NCI-H187 treated with DMSO at 0.1 percent for 48 hours (cell line): ENCODE data around the gene CHST14.
"Not testable (repeated sequence)": the region's sequence is repeated elsewhere in the genome, so short reads cannot be mapped to it uniquely, and the experiment has no call there.

Source experiments
- DNase-seq: peaks from one replicate; lab custom pipeline; 2025; lab: John Stamatoyannopoulos, UW

CHST14 gene

DNA sequence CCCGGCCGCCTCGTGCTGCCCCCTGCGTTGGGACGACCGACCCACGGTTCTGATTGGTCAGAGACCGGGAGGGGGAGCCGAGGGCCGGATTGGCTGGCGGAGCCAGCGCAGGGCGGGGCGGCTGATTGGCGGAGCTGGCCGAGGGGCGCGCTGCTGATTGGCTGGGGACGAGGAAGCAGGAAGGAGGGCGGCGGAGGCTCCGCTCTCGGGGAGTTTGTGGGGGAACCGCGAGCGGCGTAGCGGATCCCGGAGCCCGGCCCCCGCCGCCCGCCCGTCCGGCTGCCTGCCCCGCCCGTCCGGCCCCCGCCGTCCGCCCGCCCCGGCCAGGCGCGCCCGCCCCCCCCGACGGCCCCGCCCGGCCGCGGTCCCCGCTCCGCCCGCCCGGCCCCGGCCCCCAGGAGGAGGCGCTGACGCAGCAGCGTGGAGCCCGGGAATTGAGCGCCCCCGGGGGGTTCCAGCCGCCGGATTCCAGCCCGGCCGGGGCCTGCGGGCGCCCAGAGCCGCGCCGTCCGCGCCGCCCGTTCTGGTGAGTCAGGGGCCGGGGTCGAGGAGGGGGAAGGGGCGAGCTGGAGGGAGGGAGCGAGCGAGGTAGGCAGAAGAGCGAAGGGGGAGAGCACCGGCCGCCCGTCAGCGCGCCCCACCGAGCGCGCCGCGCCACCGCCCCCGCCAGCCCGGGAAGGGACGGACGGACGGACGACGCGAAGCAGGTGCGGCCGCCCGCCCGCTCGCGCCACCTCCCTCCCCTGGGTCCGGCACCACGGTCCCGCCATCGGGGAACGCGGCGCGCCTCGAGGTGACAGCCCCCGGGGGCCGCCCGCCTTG is 29.8 kb upstream of the CHST14 start, which contains the start of gene BAHD1:
BAHD1 (plus strand) TSS at position 211 of the 822 bp plus-strand sequence. CDS start 17,512 bp downstream, outside the sequence.
- peak; percentile 26 for DNase-seq

GRCh38 chr15:40441565-40442531 is 28.9 kb upstream of the CHST14 start:
- DNase-seq, result no peak

GRCh38 chr15:40443255-40443654 is 27.5 kb upstream of the CHST14 start:
- no peak for DNase-seq

GRCh38 chr15:40443846-40444245 is 26.9 kb upstream of the CHST14 start:
- DNase-seq, result no peak

DNA sequence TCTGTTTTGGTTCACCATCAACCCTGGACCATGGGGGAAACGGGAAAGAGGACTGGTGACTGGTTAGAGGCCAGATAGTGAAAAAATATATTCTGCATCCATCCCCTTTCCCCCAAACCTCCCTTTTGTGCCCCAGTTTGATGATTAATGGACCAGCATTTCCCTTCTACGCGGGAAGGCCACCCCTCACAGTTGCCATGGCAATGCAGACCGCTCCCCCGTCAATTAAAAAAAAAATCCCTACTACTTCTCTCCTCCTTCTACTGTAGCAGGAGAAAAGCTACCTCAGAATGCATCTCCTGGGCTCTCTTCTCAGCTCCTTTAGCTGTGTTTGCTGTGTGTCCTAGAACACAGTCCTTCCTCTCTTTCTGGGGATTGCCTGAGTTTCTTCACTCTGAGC is 26.0 kb upstream of the CHST14 start:
- DNase-seq, result no peak

DNA sequence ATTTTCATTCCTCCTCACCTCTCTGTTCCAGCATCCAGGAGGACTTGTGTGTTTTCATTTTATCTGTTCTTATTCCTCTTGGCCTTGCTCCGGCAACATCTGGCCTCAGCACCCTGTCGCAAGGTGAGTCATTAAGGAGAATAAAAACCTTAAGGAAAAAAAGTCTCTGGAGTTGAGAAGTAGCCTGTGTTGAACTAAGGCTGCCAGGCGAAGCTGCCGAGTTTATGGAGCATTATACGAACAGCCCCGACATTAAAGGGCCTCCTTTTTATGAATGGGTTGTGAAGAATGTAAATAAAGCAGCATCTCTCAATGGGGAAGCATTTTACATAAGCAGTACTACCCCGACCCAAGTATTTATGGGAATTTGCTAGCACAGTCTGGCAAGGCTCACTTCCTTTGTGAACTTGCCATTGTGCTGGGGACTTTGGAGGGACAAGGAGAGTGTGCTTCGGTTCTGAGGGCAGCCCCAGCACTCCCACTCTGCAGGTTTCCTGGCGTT is 25.3 kb upstream of the CHST14 start:
- DNase-seq, result no peak

DNA sequence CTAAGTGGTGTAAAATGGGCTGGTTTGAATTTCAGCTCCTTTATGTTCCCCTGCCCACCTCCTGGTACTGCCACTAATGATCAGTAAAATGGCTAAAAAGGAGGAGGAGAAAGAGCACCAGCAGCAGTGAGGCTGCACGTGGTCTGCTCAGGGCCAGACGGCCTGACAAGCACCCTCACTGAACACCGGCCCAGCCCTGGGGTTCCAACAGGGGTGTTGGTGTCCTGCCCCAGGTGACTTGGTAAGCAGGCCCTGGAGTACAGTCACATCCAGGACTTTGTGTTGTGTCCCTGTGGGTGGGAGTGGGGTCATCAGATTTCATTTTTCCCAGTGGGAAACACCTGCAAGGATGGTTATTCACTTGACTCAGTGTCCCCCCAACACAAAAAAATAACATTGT is 24.6 kb upstream of the CHST14 start:
- DNase-seq, result no peak

GRCh38 chr15:40448354-40448753 is 22.4 kb upstream of the CHST14 start:
- DNase-seq, result no peak

GRCh38 chr15:40449275-40449674 is 21.5 kb upstream of the CHST14 start:
- DNase-seq, result no peak

GRCh38 chr15:40450047-40450446 is 20.7 kb upstream of the CHST14 start:
- DNase-seq, result no peak

DNA sequence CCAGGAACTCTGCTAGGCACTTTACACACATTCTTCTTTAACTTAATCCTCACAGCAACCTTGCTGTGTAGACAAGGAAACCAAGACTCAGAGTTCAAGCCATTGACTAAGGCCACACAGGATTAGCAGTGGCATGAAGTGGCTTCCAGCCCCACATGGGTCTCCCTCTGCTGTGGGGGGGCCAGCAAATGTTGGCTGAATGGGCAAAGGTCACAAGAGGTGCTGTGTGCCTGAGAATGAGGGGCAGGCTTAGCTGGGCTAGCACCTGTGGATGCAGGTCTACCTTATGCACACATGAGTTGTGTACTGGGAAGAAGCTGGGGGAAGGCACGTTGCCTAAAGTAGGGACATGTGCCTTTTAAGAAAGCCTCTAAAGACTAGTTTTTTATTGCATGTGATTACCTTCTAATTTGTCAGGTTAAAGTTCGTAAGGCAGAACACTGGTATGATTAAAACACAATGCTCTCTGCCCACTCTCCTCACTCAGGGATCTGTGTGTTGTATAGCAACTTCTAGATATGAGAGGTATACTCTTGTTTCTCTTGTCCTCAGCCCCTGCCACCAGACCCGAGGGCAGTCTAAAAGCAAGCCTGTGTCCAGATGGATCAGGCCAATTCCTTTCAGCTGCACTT is 19.1 kb upstream of the CHST14 start:
- DNase-seq, result no peak

DNA sequence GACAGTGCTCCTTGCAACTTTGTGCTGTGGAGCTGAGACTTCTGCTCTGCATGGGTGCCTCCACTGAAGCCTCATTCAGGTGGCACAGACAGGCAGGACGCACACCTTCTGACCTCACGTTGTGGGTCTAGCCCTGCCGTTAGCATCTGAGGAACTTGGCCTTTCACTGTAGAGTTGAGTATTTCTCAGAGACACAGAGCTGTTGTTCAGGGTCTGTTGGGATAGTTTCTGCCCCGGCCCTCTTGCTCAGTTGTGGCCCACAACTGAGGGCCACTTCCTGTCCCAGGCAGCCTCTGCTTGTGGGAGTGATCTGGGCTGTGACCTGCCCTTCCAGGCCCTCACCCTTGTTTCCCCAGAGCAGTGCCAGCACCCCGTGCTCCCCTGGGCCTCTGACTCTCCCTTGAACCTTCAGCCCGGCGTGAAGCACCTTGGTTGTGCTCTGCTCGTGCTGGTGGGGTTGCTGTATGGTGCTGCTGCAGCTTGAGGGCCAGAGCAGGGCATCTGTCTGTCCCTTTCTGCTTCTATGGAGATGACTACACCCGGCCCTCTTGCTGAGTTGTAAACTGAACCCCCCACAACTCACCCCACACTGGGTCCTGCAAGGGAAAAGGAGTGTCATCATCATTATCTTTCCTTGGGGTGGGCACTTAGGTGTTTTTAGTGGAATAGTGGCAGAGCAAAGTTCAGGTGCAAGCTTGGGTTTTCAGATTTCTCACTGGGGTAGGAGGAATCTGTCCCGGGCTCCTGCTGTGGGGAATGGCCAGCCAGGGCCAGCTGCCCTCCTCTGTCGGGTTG is 18.3 kb upstream of the CHST14 start:
- no peak for DNase-seq

GRCh38 chr15:40453941-40454340 is 16.8 kb upstream of the CHST14 start:
- not testable (repeated sequence) for DNase-seq

DNA sequence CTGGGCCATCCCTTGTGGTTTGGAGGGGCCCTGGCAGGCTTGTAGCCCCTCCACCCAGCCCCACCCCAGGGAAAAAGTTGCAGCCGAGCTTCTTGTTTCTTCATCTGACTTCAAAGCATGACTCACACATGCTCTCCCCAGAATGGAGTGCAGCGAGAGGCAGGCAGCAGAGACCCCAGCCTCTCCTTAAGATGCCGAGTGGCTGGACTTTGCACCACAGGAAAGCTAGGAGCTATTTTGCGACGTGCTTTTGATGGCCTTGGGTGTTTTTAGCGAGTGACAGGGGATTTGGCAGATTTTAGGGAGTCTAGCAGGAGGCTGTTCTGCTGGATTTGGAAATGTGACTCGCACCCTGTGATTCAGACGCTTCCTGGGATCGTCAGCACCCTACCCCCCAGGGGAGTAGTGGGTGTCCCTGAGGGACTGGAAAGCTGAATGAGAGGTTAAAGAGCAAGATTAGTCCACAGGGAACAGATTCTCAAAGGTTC is 15.8 kb upstream of the CHST14 start:
- DNase-seq, result no peak

GRCh38 chr15:40456299-40456712 is 14.5 kb upstream of the CHST14 start:
- no peak for DNase-seq

GRCh38 chr15:40456738-40457137 is 14.0 kb upstream of the CHST14 start:
- DNase-seq, result no peak

GRCh38 chr15:40458495-40459371 is 12.1 kb upstream of the CHST14 start:
- DNase-seq, result no peak

DNA sequence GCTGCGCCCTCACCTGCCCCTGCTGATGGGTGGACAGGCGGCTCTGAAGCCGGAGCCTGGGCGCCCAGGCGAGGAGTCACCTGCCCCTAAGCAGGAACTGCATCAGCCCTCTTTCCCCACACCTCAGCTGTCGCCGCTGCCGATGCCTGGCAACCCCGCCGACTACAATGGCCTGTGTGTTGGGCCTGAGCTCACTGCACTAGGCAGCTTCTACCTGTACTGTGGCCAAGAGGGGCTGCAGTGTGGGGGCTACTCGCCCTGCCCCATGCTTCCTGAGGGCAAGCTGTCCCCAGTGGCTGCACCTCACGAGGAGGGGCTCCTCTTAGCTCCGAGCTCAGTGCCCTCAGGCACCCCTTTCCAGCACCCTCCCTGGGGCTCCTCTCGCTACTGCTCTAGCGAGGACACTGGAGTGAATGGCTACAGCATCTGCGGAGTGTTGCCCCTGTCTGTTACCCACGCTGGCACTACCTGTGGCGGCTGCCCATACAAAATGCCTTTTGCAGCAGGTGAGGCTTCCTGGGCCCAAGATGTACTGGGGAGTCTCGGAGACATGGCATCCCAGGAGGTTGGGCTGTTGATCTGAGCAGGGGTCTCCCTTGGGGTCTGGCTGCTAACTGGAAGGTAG is 11.3 kb upstream of the CHST14 start:
- DNase-seq, result no peak

GRCh38 chr15:40460404-40460803 is 10.4 kb upstream of the CHST14 start:
- DNase-seq, result no peak

GRCh38 chr15:40461958-40462357 is 8.8 kb upstream of the CHST14 start:
- no peak for DNase-seq
